H1 (cell line): Measurements from ENCODE around the gene METTL22. TPM values are rescaled to one million over a fixed set of nuclear protein-coding genes. Genes with fewer than 3 reads are reported as not detected.

Experiments
- CTCF ChIA-PET: fragments of 300-600 bp; sonication (Branson Sonifier 250); formaldehyde crosslinking; loops from one replicate; lab custom pipeline; 2021; ENCODE audit not compliant: partially characterized antibody; lab: Charles Lee
- POLR2A ChIA-PET: fragments of 300-600 bp; sonication (Branson Sonifier 250); formaldehyde crosslinking; loops from one replicate; lab custom pipeline; 2021; ENCODE audit warnings: inconsistent platforms; ENCODE audit not compliant: partially characterized antibody; lab: Charles Lee
- DNase-seq, 2 experiments: peaks; one replicate each; pipeline versions ENCODE4 v3.0.0 to v3.0.0-alpha.2; 2010 to 2022; ENCODE audit warnings: low spot score in 2 of 2, low read depth in 1 of 2, mixed read lengths in 1 of 2
- FAIRE-seq: peaks from 2 replicates; lab custom pipeline; 2011; peaks lifted over from hg19 to GRCh38; lab: Jason Lieb, UNC
- H2AFZ ChIP-seq: 2 replicates; pipeline ENCODE4 v1.8.1; 2012; ENCODE audit warnings: low read length, inconsistent platforms
- H2AK5ac ChIP-seq: 2 replicates; pipeline ENCODE4 v1.6.1; 2013; ENCODE audit warnings: low read depth, low read length
- H2BK120ac ChIP-seq: replicated peaks from 2 replicates; pipeline ENCODE3; 2013; ENCODE audit warnings: low read depth, low read length, inconsistent platforms
- H2BK12ac ChIP-seq: 2 replicates; pipeline ENCODE4 v1.6.1; 2013; ENCODE audit warnings: low read depth, low read length
- H2BK15ac ChIP-seq: 2 replicates; pipeline ENCODE4 v1.6.1; 2013; ENCODE audit warnings: low read length
- H2BK20ac ChIP-seq: 2 replicates; pipeline ENCODE4 v1.6.1; 2013; ENCODE audit warnings: low read length
- H2BK5ac ChIP-seq: 2 replicates; pipeline ENCODE4 v1.6.1; 2013; ENCODE audit warnings: low read depth, low read length
- H3K14ac ChIP-seq: 2 replicates; pipeline ENCODE4 v1.6.1; 2013; ENCODE audit warnings: inconsistent platforms; ENCODE audit not compliant: insufficient read length
- H3K18ac ChIP-seq: 2 replicates; pipeline ENCODE4 v1.6.1; 2013; ENCODE audit warnings: low read length; ENCODE audit errors: extremely low read depth
- H3K23ac ChIP-seq: 2 replicates; pipeline ENCODE4 v1.6.1; 2013; ENCODE audit warnings: inconsistent platforms; ENCODE audit not compliant: insufficient read length
- H3K23me2 ChIP-seq: 2 replicates; pipeline ENCODE4 v1.6.1; 2013; ENCODE audit warnings: low read depth, low read length
- H3K27ac ChIP-seq: 2 replicates; pipeline ENCODE4 v1.6.1; 2011; ENCODE audit warnings: low read depth, low read length, inconsistent platforms
- H3K27me3 ChIP-seq, 4 experiments: replicated peaks in 1 of 4; 1 replicate in 1 of 4; 2 replicates in 3 of 4; pipeline versions ENCODE4 v1.6.1 to v1.8.1; 2011 to 2013; ENCODE audit warnings: low read length in 3 of 4, mild to moderate bottlenecking in 3 of 4, inconsistent platforms in 2 of 4, mixed read lengths in 2 of 4, moderate library complexity in 1 of 4; ENCODE audit not compliant: control insufficient read depth in 3 of 4, insufficient read depth in 3 of 4; ENCODE audit errors: extremely low read depth in 1 of 4
- H3K36me3 ChIP-seq, 4 experiments: 2 replicates each; pipeline versions ENCODE4 v1.6.1 to v1.8.1; 2011 to 2013; ENCODE audit warnings: mild to moderate bottlenecking in 4 of 4, low read length in 3 of 4, moderate library complexity in 2 of 4, control low read depth in 1 of 4, inconsistent platforms in 1 of 4; ENCODE audit not compliant: insufficient read depth in 4 of 4, control insufficient read depth in 2 of 4
- H3K4ac ChIP-seq: replicated peaks from 2 replicates; pipeline ENCODE3; 2013; ENCODE audit warnings: low read length, low read depth, mixed read lengths, inconsistent platforms; ENCODE audit not compliant: insufficient read length
- H3K4me1 ChIP-seq, 4 experiments: replicated peaks in 1 of 4; 1 replicate in 1 of 4; 2 replicates in 3 of 4; pipeline versions ENCODE4 v1.6.1 to v1.8.1; 2011 to 2013; ENCODE audit warnings: low read length in 3 of 4, inconsistent platforms in 2 of 4, mixed read lengths in 1 of 4; ENCODE audit not compliant: insufficient read depth in 4 of 4, control insufficient read depth in 3 of 4
- H3K4me2 ChIP-seq, 2 experiments: 2 replicates each; pipeline versions ENCODE4 v1.6.1 to v1.8.1; 2011 to 2013; ENCODE audit warnings: low read depth in 2 of 2, low read length in 2 of 2, control low read depth in 1 of 2, inconsistent platforms in 1 of 2, mild to moderate bottlenecking in 1 of 2; ENCODE audit not compliant: insufficient read depth in 1 of 2
- H3K4me3 ChIP-seq, 4 experiments: fragments of 200-600, 300-600 bp in 1 of 4; sonication (generic), shearing (Covaris generic), sonication (Bioruptor Twin) in 1 of 4; 2 replicates each; pipeline versions ENCODE4 v1.5.1 to v1.8.1; 2011 to 2016; ENCODE audit warnings: low read length in 4 of 4, low read depth in 3 of 4, control low read depth in 2 of 4, inconsistent platforms in 2 of 4, mild to moderate bottlenecking in 2 of 4, mixed read lengths in 1 of 4, moderate library complexity in 1 of 4; ENCODE audit not compliant: insufficient read depth in 2 of 4; ENCODE audit errors: extremely low read depth in 1 of 4
- H3K56ac ChIP-seq: replicated peaks from 2 replicates; pipeline ENCODE3; 2013; ENCODE audit warnings: low read depth, mild to moderate bottlenecking, mixed read lengths, low read length, inconsistent platforms; ENCODE audit not compliant: insufficient read length
- H3K79me1 ChIP-seq: 2 replicates; pipeline ENCODE4 v1.6.1; 2013; ENCODE audit warnings: low read depth, low read length, control low read depth
- H3K79me2 ChIP-seq, 2 experiments: 2 replicates each; pipeline versions ENCODE4 v1.6.1 to v1.8.1; 2012 to 2013; ENCODE audit warnings: low read length in 2 of 2, mild to moderate bottlenecking in 2 of 2, inconsistent platforms in 1 of 2; ENCODE audit not compliant: insufficient read depth in 2 of 2, control insufficient read depth in 1 of 2
- H3K9ac ChIP-seq, 4 experiments: replicated peaks in 1 of 4; 1 replicate in 1 of 4; 2 replicates in 3 of 4; pipeline versions ENCODE4 v1.6.1 to v1.8.1; 2011 to 2013; ENCODE audit warnings: low read depth in 3 of 4, low read length in 3 of 4, control low read depth in 2 of 4, mild to moderate bottlenecking in 2 of 4, moderate library complexity in 2 of 4, inconsistent platforms in 1 of 4; ENCODE audit errors: extremely low read depth in 1 of 4
- H3K9me3 ChIP-seq, 2 experiments: 2 replicates each; pipeline versions ENCODE4 v1.6.1 to v1.8.1; 2012 to 2013; ENCODE audit warnings: mild to moderate bottlenecking in 2 of 2, moderate library complexity in 2 of 2, control low read depth in 1 of 2, inconsistent platforms in 1 of 2, low read depth in 1 of 2, low read length in 1 of 2, mixed read lengths in 1 of 2; ENCODE audit not compliant: insufficient read depth in 2 of 2
- H4K20me1 ChIP-seq, 2 experiments: replicated peaks in 1 of 2; 2 replicates each; pipeline versions ENCODE3 to v1.8.1; 2011 to 2013; ENCODE audit warnings: inconsistent platforms in 2 of 2, low read length in 2 of 2, mild to moderate bottlenecking in 1 of 2; ENCODE audit not compliant: insufficient read depth in 2 of 2, control insufficient read depth in 1 of 2
- H4K5ac ChIP-seq: 2 replicates; pipeline ENCODE4 v1.6.1; 2013; ENCODE audit warnings: low read length, low read depth, mixed read lengths, inconsistent platforms; ENCODE audit not compliant: insufficient read length
- H4K8ac ChIP-seq: 2 replicates; pipeline ENCODE4 v1.8.0; 2013; ENCODE audit warnings: mild to moderate bottlenecking, moderate library complexity, low read length, inconsistent platforms; ENCODE audit not compliant: insufficient read depth; ENCODE audit errors: extremely low read depth
- H4K91ac ChIP-seq: replicated peaks from 2 replicates; pipeline ENCODE3; 2013; ENCODE audit warnings: low read length, mixed read lengths, inconsistent platforms; ENCODE audit not compliant: insufficient read length
- NANOG ChIP-seq: IDR thresholded peaks from 2 replicates; pipeline ENCODE4 v1.6.1; 2011; ENCODE audit warnings: low read length, low read depth, mild to moderate bottlenecking, inconsistent platforms; ENCODE audit not compliant: insufficient read depth, poor library complexity, severe bottlenecking
- POLR2AphosphoS5 ChIP-seq: IDR thresholded peaks from 2 replicates; pipeline ENCODE4 v1.6.1; 2011; ENCODE audit warnings: low read depth, low read length
- polyA plus RNA-seq, 7 experiments: library from polyadenylated mRNA; depleted of rRNA in 3 of 7; stranded (reverse) in 5 of 7; unstranded in 2 of 7; fragments of >200 nt in 5 of 7; fragments of 200-250 nt in 2 of 7; gene quantifications; 1 replicate in 5 of 7; 2 replicates in 1 of 7; 4 replicates in 1 of 7; pipeline versions ENCODE4 v1.2.1 to v1.2.3, GENCODE V29; 2011 to 2013; ENCODE audit warnings: missing spikeins in 2 of 7, mixed read lengths in 2 of 7
- total RNA-seq: library from RNA; stranded (reverse); fragmentation: NEBNext Ultra II Directional; extraction: Animal tissue kit (Norgen Biotek cat#: 25700); gene quantifications from 2 replicates; pipeline ENCODE4 v1.2.1, GENCODE V29; 2021

Gene METTL22
- total and polyA plus RNA-seq, 2 of the 8 experiments (the other 6 are each of a cell fraction or from before 2014, with no cell fraction given): 56.7 to 85.2 TPM

GRCh38 chr16:8605554-8605953, 15.9 kb upstream of the METTL22 start:
- H2BK120ac ChIP-seq: no peak overlapping the region

More at GRCh38 chr16:8605554-8605953, 15.9 kb upstream of the METTL22 start:
- Histone ChIP-seq H3K4ac (no peak overlapping the region), H2BK15ac (no peak overlapping the region), H3K4me2 (no peak overlapping the region), H2BK20ac (no peak overlapping the region), H3K18ac (no peak overlapping the region), H3K23ac (no peak overlapping the region), H2BK5ac (no peak overlapping the region), H2AK5ac (no peak overlapping the region), H3K56ac (no peak overlapping the region), H3K27me3 (no peaks in the 10 kb centered on the region), H3K27ac (no peak overlapping the region), H2AFZ (no peak overlapping the region), H3K79me2 (no peaks in the 10 kb centered on the region), H3K9ac (no peak overlapping the region), H3K14ac (no peak overlapping the region), H4K8ac (no peak overlapping the region), H3K36me3 (no peaks in the 10 kb centered on the region), H3K9me3 (0 out of 4 replicates have a peak, but pooled peaks cover 0 to 5% of the 10 kb centered on the region in 2 experiments), H3K23me2 (no peaks in the 10 kb centered on the region), H4K20me1 (no peaks in the 10 kb centered on the region), H4K91ac (no peak overlapping the region), H3K79me1 (no peaks in the 10 kb centered on the region), H3K4me3 (no peak overlapping the region), H3K4me1 (peaks cover 0 to 3% (median 0%) of the 10 kb centered on the region in 4 experiments; a peak in 2 of 7 replicates), H4K5ac (no peak overlapping the region), H2BK12ac (no peak overlapping the region)
- DNase-seq (no peak), FAIRE-seq (no peak)
- POLR2A ChIA-PET: interaction anchor here (1.2 kb wide), 1 partner anchor 46 kb away, joined by 3 read pairs; no protein-coding TSS in a partner anchor
- TF ChIP-seq POLR2AphosphoS5: no peak
- no peak for TF ChIP-seq NANOG
- CTCF ChIA-PET: interaction anchor here (0.9 to 18.3 kb wide), 5 partner anchors 10 to 35 kb away, joined by 3 to 117 read pairs (median 5); no protein-coding TSS in a partner anchor
